A673 (cell line): ENCODE measurements around the gene CHFR. TPM values are rescaled to one million over a fixed set of nuclear protein-coding genes. Genes with fewer than 3 reads are reported as not detected.

Experiments used
- BruUV-seq: library from RNA; stranded (reverse); fragments of 400-500 nt; replicated peaks from 2 replicates; lab custom pipeline; 2021; lab: Mats Ljungman, UMichigan
- CTCF ChIA-PET: fragments of 300-600 bp; sonication (Branson Sonifier 250); formaldehyde crosslinking; loops from one replicate; lab custom pipeline; 2022; ENCODE audit warnings: antibody characterized with exemption; lab: Charles Lee
- POLR2A ChIA-PET: fragments of 300-600 bp; sonication (Branson Sonifier 250); formaldehyde crosslinking; loops from one replicate; lab custom pipeline; 2022; ENCODE audit warnings: antibody characterized with exemption; ENCODE audit not compliant: low non-redundant PET; lab: Charles Lee
- DNase-seq: peaks from one replicate; pipeline ENCODE4 v3.0.0-alpha.2; 2015; ENCODE audit warnings: low spot score
- H3K27ac ChIP-seq: fragments of 200-600 bp; sonication (generic); 2 replicates; pipeline ENCODE4 v1.5.1; 2016; ENCODE audit warnings: mixed run types, low read depth, mild to moderate bottlenecking, mixed read lengths, antibody characterized with exemption, low read length; ENCODE audit not compliant: poor library complexity, severe bottlenecking
- H3K27me3 ChIP-seq: fragments of 200-600 bp; sonication (generic); replicated peaks from 2 replicates; pipeline ENCODE4 v1.6.1; 2017; ENCODE audit warnings: mixed run types, low read depth, mild to moderate bottlenecking, mixed read lengths, antibody characterized with exemption, low read length; ENCODE audit not compliant: insufficient read depth, poor library complexity
- H3K36me3 ChIP-seq: fragments of 200-600 bp; sonication (generic); 2 replicates; pipeline ENCODE4 v1.6.1; 2016; ENCODE audit warnings: mixed run types, mild to moderate bottlenecking, mixed read lengths, antibody characterized with exemption, low read length; ENCODE audit not compliant: insufficient read depth, poor library complexity, severe bottlenecking
- H3K4me1 ChIP-seq: fragments of 200-600 bp; sonication (generic); 2 replicates; pipeline ENCODE4 v1.6.1; 2017; ENCODE audit warnings: mixed run types, mild to moderate bottlenecking, mixed read lengths, antibody characterized with exemption, low read length; ENCODE audit not compliant: insufficient read depth, poor library complexity, severe bottlenecking
- H3K4me3 ChIP-seq: fragments of 200-600 bp; sonication (generic); 2 replicates; pipeline ENCODE4 v1.5.1; 2016; ENCODE audit warnings: low read depth, mixed run types, mild to moderate bottlenecking, mixed read lengths, low read length; ENCODE audit not compliant: poor library complexity, severe bottlenecking
- H3K9me3 ChIP-seq: fragments of 200-600 bp; sonication (generic); 2 replicates; pipeline ENCODE4 v1.6.1; 2016; ENCODE audit warnings: mixed run types, low read depth, mild to moderate bottlenecking, mixed read lengths, antibody characterized with exemption, low read length; ENCODE audit not compliant: poor library complexity, severe bottlenecking
- EZH2 ChIP-seq: fragments of 200-600 bp; sonication (generic); IDR thresholded peaks from 2 replicates; pipeline ENCODE4 v1.6.1; 2017; ENCODE audit warnings: borderline replicate concordance, low read depth, mild to moderate bottlenecking, mixed read lengths, antibody characterized with exemption, low read length; ENCODE audit not compliant: poor library complexity, severe bottlenecking
- intact Hi-C: fragments of 100-400 bp; cut with micrococcal nuclease; formaldehyde crosslinking; loops from one replicate; pipeline ENCODE4 v1.10.0; 2022; ENCODE audit not compliant: unreplicated experiment
- total RNA-seq: library from RNA; stranded (reverse); gene quantifications from 2 replicates; pipeline ENCODE4 v1.2.3, GENCODE V29; 2021
- TF ChIP-seq, protein P1 (sequence below): fragments of 300-800, 200-600 bp; sonication (generic); conservative IDR thresholded peaks from 2 replicates; pipeline ENCODE4 v1.5.1; 2017; ENCODE audit warnings: low read depth, mild to moderate bottlenecking, antibody characterized with exemption, low read length, moderate library complexity, mixed read lengths

Gene CHFR
- total RNA-seq, 1 experiment from 2014 or later, result 44.9 TPM

DNA sequence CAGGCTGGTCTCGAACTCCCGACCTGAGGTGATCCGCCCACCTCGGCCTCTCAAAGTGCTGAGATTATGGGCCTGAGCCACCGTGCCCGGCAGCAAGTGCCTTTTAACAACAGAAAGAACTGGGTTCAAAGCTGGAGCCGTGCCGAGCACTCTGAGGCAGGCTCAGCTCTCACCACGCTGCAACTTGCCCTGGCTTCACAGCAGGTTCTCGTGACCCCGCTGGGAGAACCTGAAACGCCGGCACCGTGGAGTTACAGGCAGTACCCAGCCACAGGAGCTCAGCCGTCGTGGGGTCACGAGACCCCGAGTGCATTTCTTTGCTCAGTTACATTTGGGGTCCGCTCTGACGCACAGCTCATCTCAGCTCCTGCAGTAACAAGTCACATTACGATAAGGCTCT lies 73.2 kb downstream of the CHFR start:
- no TSS peak for BruUV-seq
- intact Hi-C loops, result no loop called here
- TF ChIP-seq, protein P1, sequence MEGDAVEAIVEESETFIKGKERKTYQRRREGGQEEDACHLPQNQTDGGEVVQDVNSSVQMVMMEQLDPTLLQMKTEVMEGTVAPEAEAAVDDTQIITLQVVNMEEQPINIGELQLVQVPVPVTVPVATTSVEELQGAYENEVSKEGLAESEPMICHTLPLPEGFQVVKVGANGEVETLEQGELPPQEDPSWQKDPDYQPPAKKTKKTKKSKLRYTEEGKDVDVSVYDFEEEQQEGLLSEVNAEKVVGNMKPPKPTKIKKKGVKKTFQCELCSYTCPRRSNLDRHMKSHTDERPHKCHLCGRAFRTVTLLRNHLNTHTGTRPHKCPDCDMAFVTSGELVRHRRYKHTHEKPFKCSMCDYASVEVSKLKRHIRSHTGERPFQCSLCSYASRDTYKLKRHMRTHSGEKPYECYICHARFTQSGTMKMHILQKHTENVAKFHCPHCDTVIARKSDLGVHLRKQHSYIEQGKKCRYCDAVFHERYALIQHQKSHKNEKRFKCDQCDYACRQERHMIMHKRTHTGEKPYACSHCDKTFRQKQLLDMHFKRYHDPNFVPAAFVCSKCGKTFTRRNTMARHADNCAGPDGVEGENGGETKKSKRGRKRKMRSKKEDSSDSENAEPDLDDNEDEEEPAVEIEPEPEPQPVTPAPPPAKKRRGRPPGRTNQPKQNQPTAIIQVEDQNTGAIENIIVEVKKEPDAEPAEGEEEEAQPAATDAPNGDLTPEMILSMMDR, result no peak
- no peak for TF ChIP-seq EZH2
- ChIA-PET POLR2A (no interaction called here), CTCF (no interaction called here)
- H3K4me3 ChIP-seq, result no peak overlapping the region
- no peaks in the 10 kb centered on the region for H3K27me3 ChIP-seq
- no peaks in the 10 kb centered on the region for H3K9me3 ChIP-seq
- no peaks in the 10 kb centered on the region for H3K4me1 ChIP-seq
- DNase-seq, result no peak
- peaks cover 44% of the 10 kb centered on the region for H3K36me3 ChIP-seq
- H3K27ac ChIP-seq, result no peak overlapping the region

DNA sequence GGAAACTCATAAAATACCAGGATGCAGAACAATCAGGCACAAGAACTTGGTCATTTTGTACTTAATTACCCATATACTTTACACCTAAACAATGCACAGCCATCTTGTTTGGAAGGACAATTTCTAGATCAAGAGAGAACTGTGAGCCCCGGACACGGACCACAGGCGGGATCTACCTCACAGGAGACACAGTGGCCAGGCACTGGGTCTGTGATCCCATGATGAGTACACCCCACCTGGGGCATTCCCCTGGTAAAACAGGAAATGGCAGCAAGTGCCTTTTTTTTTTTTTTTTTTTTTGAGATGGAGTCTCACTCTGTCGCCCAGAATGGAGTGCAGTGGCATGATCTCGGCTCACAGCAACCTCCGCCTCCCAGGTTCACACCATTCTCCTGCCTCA lies 74.0 kb downstream of the CHFR start:
- H3K27me3 ChIP-seq, result no peaks in the 10 kb centered on the region
- intact Hi-C loops, result no loop called here
- no peaks in the 10 kb centered on the region for H3K4me1 ChIP-seq
- BruUV-seq, result no TSS peak
- peaks cover 45% of the 10 kb centered on the region for H3K36me3 ChIP-seq
- no peak overlapping the region for H3K4me3 ChIP-seq
- DNase-seq, result no peak
- ChIA-PET CTCF (no interaction called here), POLR2A (no interaction called here)
- TF ChIP-seq, protein P1, result no peak
- no peak for TF ChIP-seq EZH2
- H3K27ac ChIP-seq, result no peak overlapping the region
- H3K9me3 ChIP-seq, result no peaks in the 10 kb centered on the region

GRCh38 chr12:132812631-132813305 lies 74.6 kb downstream of the CHFR start:
- CTCF ChIA-PET, result no interaction called here
- H3K27ac ChIP-seq, result no peak overlapping the region
- H3K4me1 ChIP-seq, result no peaks in the 10 kb centered on the region
- H3K27me3 ChIP-seq, result no peaks in the 10 kb centered on the region
- no peak overlapping the region for H3K4me3 ChIP-seq
- peaks cover 48% of the 10 kb centered on the region for H3K36me3 ChIP-seq
- no peak for DNase-seq
- BruUV-seq, result no TSS peak
- H3K9me3 ChIP-seq, result no peaks in the 10 kb centered on the region
- intact Hi-C loops, result no loop called here
- TF ChIP-seq, protein P1, result no peak
- TF ChIP-seq EZH2, result no peak
- POLR2A ChIA-PET, result no interaction called here
